PC-9 (cell line): ENCODE results near the gene CST2. TPM values are rescaled to one million over a fixed set of nuclear protein-coding genes. Genes with fewer than 3 reads are reported as not detected.
"Not testable (repeated sequence)": the region's sequence is repeated elsewhere in the genome, so short reads cannot be mapped to it uniquely, and the experiment has no call there.

ENCODE experiments used
- BruUV-seq: library from RNA; stranded (reverse); fragments of 400-500 nt; replicated peaks from 2 replicates; lab custom pipeline; 2021; lab: Mats Ljungman, UMichigan
- CTCF ChIA-PET: fragments of 300-600 bp; sonication (Branson Sonifier 250); formaldehyde crosslinking; loops from one replicate; lab custom pipeline; 2022; ENCODE audit warnings: antibody characterized with exemption; lab: Charles Lee
- POLR2A ChIA-PET: fragments of 300-600 bp; sonication (Branson Sonifier 250); formaldehyde crosslinking; loops from one replicate; lab custom pipeline; 2022; ENCODE audit warnings: antibody characterized with exemption; ENCODE audit not compliant: unreplicated experiment; lab: Charles Lee
- DNase-seq, 2 experiments: peaks; one replicate each; pipeline versions ENCODE4 v3.0.0 to v3.0.0-alpha.2; 2015 to 2022; ENCODE audit warnings: mixed read lengths in 1 of 2
- H2AFZ ChIP-seq: fragments of 200-600 bp; sonication (generic); 2 replicates; pipeline ENCODE4 v1.8.1; 2017; ENCODE audit warnings: antibody characterized with exemption
- H3F3A ChIP-seq: fragments of 200-600 bp; sonication (generic); 2 replicates; pipeline ENCODE4 v1.8.1; 2017; ENCODE audit warnings: antibody characterized with exemption, mild to moderate bottlenecking, low read depth; ENCODE audit not compliant: insufficient read depth
- H3K27ac ChIP-seq: fragments of 200-600 bp; sonication (generic); 2 replicates; pipeline ENCODE4 v1.6.1; 2016; ENCODE audit warnings: mixed run types
- H3K27me3 ChIP-seq: fragments of 200-600 bp; sonication (generic); 2 replicates; pipeline ENCODE4 v1.6.1; 2016; ENCODE audit warnings: low read depth, mixed run types; ENCODE audit not compliant: insufficient read depth
- H3K36me3 ChIP-seq: fragments of 200-600 bp; sonication (generic); 2 replicates; pipeline ENCODE4 v1.6.1; 2016; ENCODE audit warnings: low read depth, mixed run types
- H3K4me1 ChIP-seq: fragments of 200-600 bp; sonication (generic); replicated peaks from 2 replicates; pipeline ENCODE4 v1.6.1; 2016; ENCODE audit warnings: mixed run types; ENCODE audit not compliant: insufficient read depth
- H3K4me2 ChIP-seq: fragments of 200-600 bp; sonication (generic); 2 replicates; pipeline ENCODE4 v1.6.1; 2017; ENCODE audit warnings: mixed run types
- H3K4me3 ChIP-seq: fragments of 200-600 bp; sonication (generic); 2 replicates; pipeline ENCODE4 v1.6.1; 2016; ENCODE audit warnings: mixed run types
- H3K79me2 ChIP-seq: fragments of 200-600 bp; sonication (generic); 2 replicates; pipeline ENCODE4 v1.6.1; 2017; ENCODE audit warnings: low read depth, mixed run types
- H3K9me2 ChIP-seq: fragments of 200-600 bp; sonication (generic); 2 replicates; pipeline ENCODE4 v1.8.1; 2017; ENCODE audit warnings: mild to moderate bottlenecking; ENCODE audit not compliant: insufficient read depth
- H3K9me3 ChIP-seq: fragments of 200-600 bp; sonication (generic); 2 replicates; pipeline ENCODE4 v1.8.1; 2016; ENCODE audit warnings: low read depth; ENCODE audit not compliant: insufficient read depth
- H4K20me1 ChIP-seq: fragments of 200-600 bp; sonication (generic); 2 replicates; pipeline ENCODE4 v1.8.1; 2017; ENCODE audit not compliant: insufficient read depth
- EZH2 ChIP-seq: fragments of 200-600 bp; sonication (generic); IDR thresholded peaks from 2 replicates; pipeline ENCODE4 v1.8.0; 2017; ENCODE audit warnings: antibody characterized with exemption, low read depth
- intact Hi-C: fragments of 100-400 bp; cut with micrococcal nuclease; formaldehyde crosslinking; loops from one replicate; pipeline ENCODE4 v1.10.0; 2022; ENCODE audit not compliant: unreplicated experiment
- total RNA-seq: library from RNA; stranded (reverse); gene quantifications from 2 replicates; pipeline ENCODE4 v1.2.3, GENCODE V29; 2021
- TF ChIP-seq, protein P1 (sequence below): fragments of 200-600 bp; sonication (generic); conservative IDR thresholded peaks from 2 replicates; pipeline ENCODE4 v1.6.1; 2017; ENCODE audit warnings: mixed run types, antibody characterized with exemption, mild to moderate bottlenecking, moderate library complexity

Gene CST2
- total RNA-seq, 1 experiment from 2014 or later, result not detected

DNA sequence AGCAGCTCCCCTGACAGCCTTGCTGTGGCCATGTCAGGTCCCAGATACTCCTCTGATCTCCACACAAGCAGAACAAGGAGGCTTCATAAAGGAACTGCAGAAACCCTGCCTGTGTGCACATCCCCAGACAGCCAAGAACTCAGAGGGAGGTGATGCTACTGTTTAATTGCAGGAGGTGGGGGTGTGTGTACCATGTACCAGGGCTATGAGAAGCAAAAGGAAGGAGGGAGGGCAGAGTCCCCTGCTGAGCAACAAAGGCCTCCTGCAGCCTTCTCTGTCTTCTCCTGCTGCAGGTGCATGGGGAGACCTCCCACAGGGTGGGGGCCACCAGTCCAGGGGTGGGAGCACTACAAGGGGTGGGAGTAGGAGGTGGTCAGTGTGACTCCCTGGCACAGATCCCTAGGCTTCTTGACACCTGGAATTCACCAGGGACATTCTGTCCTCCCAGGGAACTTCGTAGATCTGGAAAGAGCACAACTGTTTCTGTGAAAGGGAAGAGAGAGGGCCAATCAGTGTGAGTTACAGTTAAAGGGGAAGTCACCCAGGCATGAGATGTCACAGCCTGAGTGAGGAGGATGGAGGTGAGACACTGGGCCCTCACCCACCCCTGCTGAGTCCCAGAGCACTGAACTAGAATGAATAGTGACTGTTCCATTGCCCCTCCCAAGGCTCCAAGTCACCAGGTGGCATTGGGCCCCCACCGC is 2.8 kb downstream of the CST2 start:
- POLR2A ChIA-PET, result no interaction called here
- TF ChIP-seq, protein P1, sequence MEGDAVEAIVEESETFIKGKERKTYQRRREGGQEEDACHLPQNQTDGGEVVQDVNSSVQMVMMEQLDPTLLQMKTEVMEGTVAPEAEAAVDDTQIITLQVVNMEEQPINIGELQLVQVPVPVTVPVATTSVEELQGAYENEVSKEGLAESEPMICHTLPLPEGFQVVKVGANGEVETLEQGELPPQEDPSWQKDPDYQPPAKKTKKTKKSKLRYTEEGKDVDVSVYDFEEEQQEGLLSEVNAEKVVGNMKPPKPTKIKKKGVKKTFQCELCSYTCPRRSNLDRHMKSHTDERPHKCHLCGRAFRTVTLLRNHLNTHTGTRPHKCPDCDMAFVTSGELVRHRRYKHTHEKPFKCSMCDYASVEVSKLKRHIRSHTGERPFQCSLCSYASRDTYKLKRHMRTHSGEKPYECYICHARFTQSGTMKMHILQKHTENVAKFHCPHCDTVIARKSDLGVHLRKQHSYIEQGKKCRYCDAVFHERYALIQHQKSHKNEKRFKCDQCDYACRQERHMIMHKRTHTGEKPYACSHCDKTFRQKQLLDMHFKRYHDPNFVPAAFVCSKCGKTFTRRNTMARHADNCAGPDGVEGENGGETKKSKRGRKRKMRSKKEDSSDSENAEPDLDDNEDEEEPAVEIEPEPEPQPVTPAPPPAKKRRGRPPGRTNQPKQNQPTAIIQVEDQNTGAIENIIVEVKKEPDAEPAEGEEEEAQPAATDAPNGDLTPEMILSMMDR, result no peak
- TF ChIP-seq EZH2, result no peak

DNA sequence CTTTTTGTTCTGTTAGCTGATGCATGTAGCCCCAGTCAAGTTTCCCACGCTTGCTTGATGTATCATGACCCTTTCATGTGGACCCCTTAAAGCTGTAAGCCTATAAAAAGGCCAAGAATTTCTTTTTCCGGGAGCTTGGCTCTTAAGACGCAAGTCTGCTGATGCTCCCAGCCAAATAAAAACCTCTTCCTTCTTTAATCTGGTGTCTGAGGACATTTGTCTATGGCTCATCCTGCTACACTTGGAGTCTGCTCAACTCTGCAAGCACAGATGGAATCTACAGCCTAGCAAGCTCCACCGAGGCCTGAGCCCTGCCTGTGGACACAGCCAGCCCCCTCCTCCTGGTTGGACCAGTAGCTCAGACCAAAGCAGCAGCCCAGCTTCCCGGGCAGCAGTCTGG is 3.4 kb downstream of the CST2 start:
- no peak for DNase-seq
- intact Hi-C loops, result no loop called here
- Histone ChIP-seq H3F3A (peaks cover 9% of the 10 kb centered on the region; the same call in 1 of the 2 replicates), H3K9me2 (no peaks in the 10 kb centered on the region), H2AFZ (no peak overlapping the region), H3K27ac (no peak overlapping the region), H4K20me1 (no peaks in the 10 kb centered on the region), H3K4me1 (peaks cover 37% of the 10 kb centered on the region), H3K36me3 (no peaks in the 10 kb centered on the region), H3K4me2 (no peak overlapping the region), H3K4me3 (no peak overlapping the region), H3K79me2 (no peaks in the 10 kb centered on the region), H3K9me3 (no peaks in the 10 kb centered on the region), H3K27me3 (no peaks in the 10 kb centered on the region)
- ChIA-PET CTCF (no interaction called here), POLR2A (no interaction called here)
- no TSS peak for BruUV-seq
- TF ChIP-seq EZH2, result no peak
- TF ChIP-seq, protein P1, result no peak

More for the DNA sequence above, 2.8 kb downstream of the CST2 start:
- Histone ChIP-seq H4K20me1 (no peaks in the 10 kb centered on the region), H2AFZ (no peak overlapping the region), H3K27me3 (no peaks in the 10 kb centered on the region), H3K36me3 (no peaks in the 10 kb centered on the region), H3K4me1 (peaks cover 37% of the 10 kb centered on the region), H3K79me2 (no peaks in the 10 kb centered on the region), H3F3A (peaks cover 9% of the 10 kb centered on the region; the same call in 1 of the 2 replicates), H3K9me2 (no peaks in the 10 kb centered on the region), H3K9me3 (no peaks in the 10 kb centered on the region), H3K4me3 (no peak overlapping the region), H3K27ac (no peak overlapping the region), H3K4me2 (no peak overlapping the region)
- intact Hi-C loops, result no loop called here
- CTCF ChIA-PET, result no interaction called here
- no peak for DNase-seq
- BruUV-seq, result no TSS peak

- H3K9me2 ChIP-seq, result no peaks in the 10 kb centered on the region
- H3K27ac ChIP-seq, result no peak overlapping the region
- H4K20me1 ChIP-seq, result no peaks in the 10 kb centered on the region
- H3K27me3 ChIP-seq, result no peaks in the 10 kb centered on the region
- H3K36me3 ChIP-seq, result no peaks in the 10 kb centered on the region
- CTCF ChIA-PET, result interaction anchor here (0.5 kb wide), 1 partner anchor 30 kb away, joined by 4 read pairs; no protein-coding TSS in a partner anchor
- no peak overlapping the region for H3K4me3 ChIP-seq
- no peak for DNase-seq
- H3K79me2 ChIP-seq, result no peaks in the 10 kb centered on the region
- H2AFZ ChIP-seq, result no peak overlapping the region
- H3K9me3 ChIP-seq, result no peaks in the 10 kb centered on the region
- BruUV-seq, result no TSS peak
- TF ChIP-seq EZH2, result no peak
- TF ChIP-seq, protein P1, result no peak
- H3K4me2 ChIP-seq, result 0 out of 2 replicates have a peak overlapping the region, but pooled peaks have one; percentile 14
- peaks cover 15% of the 10 kb centered on the region for H3K4me1 ChIP-seq
- POLR2A ChIA-PET, result no interaction called here
- H3F3A ChIP-seq, result no peaks in the 10 kb centered on the region
- intact Hi-C loops, result no loop called here
Observed at GRCh38 chr20:23820493-23820892, 6.0 kb downstream of the CST2 start.

GRCh38 chr20:23811559-23811958 is 15.0 kb downstream of the CST2 start:
- CTCF ChIA-PET, BruUV-seq, intact Hi-C loops: not testable (repeated sequence)

DNA sequence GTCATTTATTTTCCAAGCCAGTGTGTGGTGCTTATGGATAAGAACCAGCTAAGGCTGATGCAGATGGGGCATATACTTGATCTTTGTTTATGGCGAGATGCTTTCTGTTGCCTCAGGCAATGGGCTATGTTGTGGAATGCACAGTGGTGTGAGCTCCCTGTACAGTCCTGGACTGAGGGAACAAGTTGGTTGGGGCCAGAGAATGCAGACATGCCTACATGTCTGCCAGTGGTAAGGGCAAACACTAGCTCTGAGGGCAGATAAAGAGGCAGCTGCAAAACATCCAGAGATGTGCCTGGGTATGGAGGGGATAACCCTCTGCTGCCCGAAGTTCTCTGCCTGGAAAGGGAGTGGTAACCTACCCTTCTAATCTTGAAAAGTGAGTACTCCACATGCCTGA is 16.2 kb downstream of the CST2 start:
- H3K79me2 ChIP-seq, POLR2A ChIA-PET, H3K4me2 ChIP-seq, DNase-seq, H3K36me3 ChIP-seq, H3K9me3 ChIP-seq, intact Hi-C loops, H2AFZ ChIP-seq, BruUV-seq, H3K27me3 ChIP-seq, H4K20me1 ChIP-seq, H3K9me2 ChIP-seq, CTCF ChIA-PET, H3K27ac ChIP-seq, H3K4me1 ChIP-seq, H3K4me3 ChIP-seq, H3F3A ChIP-seq: not testable (repeated sequence)

More at GRCh38 chr20:23811559-23811958, 15.0 kb downstream of the CST2 start:
- H2AFZ ChIP-seq, H3K4me1 ChIP-seq, DNase-seq, H3F3A ChIP-seq, H3K9me2 ChIP-seq, H3K36me3 ChIP-seq, H3K27ac ChIP-seq, POLR2A ChIA-PET, H3K9me3 ChIP-seq, H3K79me2 ChIP-seq, H3K4me2 ChIP-seq, H4K20me1 ChIP-seq, H3K4me3 ChIP-seq, H3K27me3 ChIP-seq: not testable (repeated sequence)
